ENCODE data around the gene SLC37A2. TPM values are rescaled to one million over a fixed set of nuclear protein-coding genes. Genes with fewer than 3 reads are reported as not detected.

The SLC37A2 gene
- total RNA-seq, 1 experiment from 2014 or later = not detected

DNA sequence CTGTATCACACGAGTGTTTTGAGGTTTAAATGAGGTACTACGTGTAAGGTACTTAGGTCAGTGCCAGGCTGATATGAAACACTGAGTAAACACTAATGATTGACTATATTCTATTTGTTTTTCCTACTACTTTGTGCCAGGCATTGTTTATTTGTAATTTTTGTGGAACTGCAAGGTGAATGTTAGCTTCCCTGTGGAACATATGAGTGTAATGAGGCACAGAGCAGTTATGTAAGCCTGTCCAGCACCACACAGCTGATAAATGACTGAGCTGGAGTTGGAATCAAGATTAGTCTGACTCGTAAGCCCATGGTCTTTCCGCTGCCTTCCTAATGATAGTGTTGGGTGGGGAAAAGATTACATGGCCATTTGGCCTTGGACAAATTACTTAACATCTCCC, 5.9 kb downstream of the SLC37A2 start:
- in situ Hi-C loops (cut with HindIII; ENCODE audit: low sequenced_read_pairs) = no loop called here
- DNase-seq (ENCODE audit: low spot score) = no peak

GRCh38 chr11:125069796-125070195, 6.7 kb downstream of the SLC37A2 start:
- in situ Hi-C loops (cut with HindIII; ENCODE audit: low sequenced_read_pairs) = no loop called here
- no peak for DNase-seq (ENCODE audit: low spot score)

DNA sequence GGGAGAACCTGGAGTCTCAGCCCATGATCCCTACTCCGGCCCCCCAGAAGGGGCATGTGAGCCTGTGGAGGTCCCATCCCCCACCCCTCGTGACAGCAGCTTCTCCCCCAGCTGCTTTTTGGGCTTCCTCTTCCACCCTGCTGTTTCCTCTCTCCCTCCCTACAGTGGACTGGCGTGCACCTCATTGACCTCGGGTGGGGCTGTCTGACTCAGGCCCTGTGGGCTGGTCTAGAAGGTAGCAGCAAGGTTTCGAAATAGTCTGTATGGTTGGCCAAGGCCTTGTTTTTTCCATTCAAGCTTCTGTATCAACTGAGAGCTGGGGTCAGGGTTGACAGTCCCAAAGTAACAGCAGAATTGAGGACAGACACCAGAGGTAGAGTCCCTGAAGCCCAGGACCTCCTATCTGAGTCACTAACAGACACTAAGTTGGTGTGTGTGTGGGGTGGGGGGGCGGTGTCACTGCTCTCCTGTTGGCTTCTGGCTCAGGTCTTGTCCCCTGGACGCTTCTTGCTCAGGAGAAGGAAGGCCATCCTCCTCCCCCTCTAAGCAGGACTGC, 7.7 kb downstream of the SLC37A2 start:
- no peak for DNase-seq (ENCODE audit: low spot score)
- in situ Hi-C loops (cut with HindIII; ENCODE audit: low sequenced_read_pairs) = no loop called here

DNA sequence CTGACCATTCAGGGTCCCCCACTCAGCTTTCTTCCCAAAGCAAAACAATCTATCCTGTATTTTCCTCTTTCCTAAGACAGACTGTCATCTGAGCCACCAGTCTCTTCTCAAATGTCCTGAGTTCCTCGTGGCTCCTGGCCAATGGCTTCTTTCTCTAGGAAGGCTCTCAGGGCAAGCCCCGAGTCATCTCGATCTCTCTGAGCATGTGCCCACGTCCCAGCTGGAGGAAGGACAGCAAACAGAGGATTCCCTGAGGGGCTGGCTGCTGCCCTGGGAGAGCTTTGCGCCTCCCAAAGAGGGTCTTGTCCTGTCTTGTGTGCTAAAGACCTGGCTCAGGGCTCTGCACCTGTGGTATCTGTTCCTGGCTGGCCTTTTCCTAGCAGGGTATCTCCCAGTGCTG, 8.3 kb downstream of the SLC37A2 start:
- in situ Hi-C loops (cut with HindIII; ENCODE audit: low sequenced_read_pairs) = no loop called here

DNA sequence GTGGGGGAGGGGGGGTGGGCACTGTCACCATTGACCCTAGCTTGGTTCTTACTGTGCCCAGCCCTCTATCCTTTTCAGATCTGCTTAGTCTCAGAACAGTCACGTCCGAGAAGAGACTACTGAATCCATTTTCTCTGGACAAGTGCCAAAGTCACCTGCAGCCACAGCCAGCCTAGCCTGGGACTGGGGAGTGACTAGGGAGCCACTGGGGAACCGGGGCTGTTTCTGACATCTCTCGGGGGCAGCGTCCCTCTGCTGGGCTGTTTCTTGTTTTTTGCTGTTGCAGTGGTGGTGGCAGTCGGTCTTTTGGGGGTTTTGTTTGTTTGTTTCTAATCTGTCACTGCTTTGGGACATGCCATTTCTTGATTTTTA, 8.7 kb downstream of the SLC37A2 start:
- in situ Hi-C loops (cut with HindIII; ENCODE audit: low sequenced_read_pairs) = no loop called here
- DNase-seq (ENCODE audit: low spot score) = no peak

More for the DNA sequence above, 8.3 kb downstream of the SLC37A2 start:
- no peak for DNase-seq (ENCODE audit: low spot score)

DNA sequence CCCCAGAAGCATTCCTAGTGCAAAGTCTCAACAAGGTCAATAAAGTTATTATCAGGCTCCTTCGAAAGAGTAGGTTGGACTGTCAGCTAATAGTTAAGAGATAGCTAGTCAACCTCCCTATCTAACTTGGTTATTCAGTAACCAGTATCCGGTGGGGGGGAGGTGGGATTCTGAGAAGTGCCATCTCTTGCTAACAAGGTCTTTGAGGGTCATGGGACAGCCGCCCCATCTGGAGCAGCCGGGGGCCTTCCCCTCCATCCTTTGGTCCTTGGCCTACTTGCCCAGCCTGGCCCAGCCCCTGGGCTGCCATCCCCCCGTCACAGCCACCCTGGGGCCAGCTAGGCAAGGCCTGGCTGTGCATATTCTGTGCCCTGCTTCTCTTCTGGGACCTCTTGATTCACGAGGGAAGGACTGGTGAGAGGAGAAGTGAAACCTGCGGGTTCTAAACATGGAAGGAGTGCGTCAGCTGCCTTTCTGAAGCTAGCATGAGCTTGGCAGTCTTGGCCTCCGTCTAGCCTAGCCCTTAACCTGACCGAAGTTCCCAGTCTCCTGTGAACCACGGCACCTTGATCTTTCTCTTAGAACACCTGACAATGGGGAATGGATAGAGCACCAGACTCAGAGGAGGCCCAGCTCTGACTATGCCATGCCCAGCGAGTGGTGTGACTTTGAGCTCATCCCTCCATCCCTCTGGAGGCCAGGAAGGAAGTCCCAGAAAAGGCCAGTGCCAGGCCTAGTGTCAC, 9.3 kb downstream of the SLC37A2 start:
- DNase-seq (ENCODE audit: low spot score) = no peak
- in situ Hi-C loops (cut with HindIII; ENCODE audit: low sequenced_read_pairs) = no loop called here

DNA sequence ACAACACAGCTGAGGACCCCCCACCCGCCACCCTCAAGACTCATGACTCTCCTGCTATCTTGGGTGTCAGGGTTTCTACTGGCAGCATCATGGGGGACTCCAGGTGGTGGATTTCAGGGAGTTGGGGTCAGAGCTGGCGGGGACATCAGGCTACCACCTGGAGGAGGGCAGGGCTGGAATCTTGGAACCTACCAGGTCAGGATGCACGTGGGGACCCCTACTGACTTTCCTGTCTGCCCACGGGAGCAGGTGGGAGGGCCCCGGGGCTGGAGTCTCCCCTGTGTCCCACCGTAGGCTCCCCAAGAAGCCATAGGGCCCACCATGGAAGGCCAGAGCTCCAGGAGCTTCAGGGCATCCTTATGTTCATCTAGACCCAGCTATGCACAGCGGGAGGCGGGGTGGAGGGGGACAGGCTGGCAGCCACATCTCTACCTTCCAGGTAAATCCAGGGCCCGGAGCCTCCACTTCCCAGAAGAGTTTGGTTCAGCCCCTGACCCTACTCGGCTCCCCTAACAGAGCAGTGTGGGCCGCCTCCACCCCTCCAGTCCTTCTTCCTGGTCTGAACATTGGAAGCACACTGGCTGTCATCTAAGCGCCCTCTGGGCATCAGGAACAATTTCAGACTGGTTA, 10.0 kb downstream of the SLC37A2 start:
- DNase-seq (ENCODE audit: low spot score) = no peak
- in situ Hi-C loops (cut with HindIII; ENCODE audit: low sequenced_read_pairs) = no loop called here

- no peak for DNase-seq (ENCODE audit: low spot score)
- in situ Hi-C loops (cut with HindIII; ENCODE audit: low sequenced_read_pairs) = no loop called here
Observed at GRCh38 chr11:125073616-125074483, 10.7 kb downstream of the SLC37A2 start.

DNA sequence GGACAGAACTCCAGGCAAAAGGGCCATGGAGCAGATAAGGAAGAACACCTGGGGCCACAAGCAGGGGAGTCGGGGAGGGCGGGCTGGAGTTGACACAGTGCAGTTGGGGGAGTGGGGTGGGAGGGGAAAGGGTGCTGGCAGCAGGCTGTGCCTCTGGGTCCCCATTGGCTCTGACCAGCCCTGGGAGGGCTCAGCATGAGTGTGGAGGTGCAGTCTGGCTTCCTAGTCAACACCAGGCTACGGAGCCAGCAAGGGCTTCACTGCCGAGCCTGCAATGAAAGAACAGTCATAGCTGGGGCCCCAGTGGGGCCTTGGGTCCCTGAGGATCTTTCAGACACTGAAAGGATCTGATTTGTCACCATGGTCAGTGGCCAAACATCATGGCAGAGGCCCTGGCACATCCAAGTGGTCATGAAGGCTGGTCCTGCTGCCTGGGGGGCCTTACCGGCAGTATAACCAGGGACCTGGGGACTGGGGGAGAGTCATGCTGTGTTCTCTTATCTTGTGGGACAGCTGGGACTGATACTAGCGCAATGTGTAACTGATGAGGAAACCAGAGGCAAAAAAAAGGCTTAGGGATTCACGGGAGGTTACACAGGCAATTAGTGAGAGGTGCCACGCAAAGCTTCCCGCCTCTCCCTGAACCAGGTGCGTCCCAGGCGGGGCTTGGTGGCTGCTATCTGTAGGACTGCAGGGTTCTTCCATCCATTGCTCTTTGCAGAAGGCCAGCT, 11.6 kb downstream of the SLC37A2 start:
- DNase-seq (ENCODE audit: low spot score) = no peak
- in situ Hi-C loops (cut with HindIII; ENCODE audit: low sequenced_read_pairs) = no loop called here

DNA sequence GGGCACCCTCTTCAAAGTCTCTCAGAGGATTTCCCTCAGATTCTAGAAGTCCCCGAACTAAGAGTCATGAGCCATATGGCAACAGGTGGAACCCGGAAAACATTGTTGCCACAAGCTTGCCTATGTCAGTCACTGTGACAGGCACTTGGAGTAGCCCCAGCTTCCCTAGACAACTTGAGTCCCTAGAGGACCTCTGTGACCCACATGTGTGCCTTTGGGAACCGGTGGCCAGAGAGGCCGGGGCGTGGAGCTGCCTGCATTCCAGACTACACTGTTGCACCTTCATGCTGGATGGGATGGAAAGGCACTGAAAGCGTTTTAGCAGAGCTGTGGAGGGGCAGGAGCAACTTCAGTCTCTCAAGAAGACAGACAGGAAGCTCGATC, 12.1 kb downstream of the SLC37A2 start:
- DNase-seq (ENCODE audit: low spot score) = no peak
- in situ Hi-C loops (cut with HindIII; ENCODE audit: low sequenced_read_pairs) = no loop called here

GRCh38 chr11:125075900-125076317, 12.8 kb downstream of the SLC37A2 start:
- DNase-seq (ENCODE audit: low spot score) = no peak
- in situ Hi-C loops (cut with HindIII; ENCODE audit: low sequenced_read_pairs) = no loop called here

- no peak for DNase-seq (ENCODE audit: low spot score)
- in situ Hi-C loops (cut with HindIII; ENCODE audit: low sequenced_read_pairs) = no loop called here
Observed at GRCh38 chr11:125076378-125076945, 13.4 kb downstream of the SLC37A2 start.

GRCh38 chr11:125078016-125078415, 14.9 kb downstream of the SLC37A2 start:
- in situ Hi-C loops (cut with HindIII; ENCODE audit: low sequenced_read_pairs) = no loop called here
- no peak for DNase-seq (ENCODE audit: low spot score)

- no peak for DNase-seq (ENCODE audit: low spot score)
- in situ Hi-C loops (cut with HindIII; ENCODE audit: low sequenced_read_pairs) = no loop called here
Observed at GRCh38 chr11:125078516-125079140, 15.5 kb downstream of the SLC37A2 start.

DNA sequence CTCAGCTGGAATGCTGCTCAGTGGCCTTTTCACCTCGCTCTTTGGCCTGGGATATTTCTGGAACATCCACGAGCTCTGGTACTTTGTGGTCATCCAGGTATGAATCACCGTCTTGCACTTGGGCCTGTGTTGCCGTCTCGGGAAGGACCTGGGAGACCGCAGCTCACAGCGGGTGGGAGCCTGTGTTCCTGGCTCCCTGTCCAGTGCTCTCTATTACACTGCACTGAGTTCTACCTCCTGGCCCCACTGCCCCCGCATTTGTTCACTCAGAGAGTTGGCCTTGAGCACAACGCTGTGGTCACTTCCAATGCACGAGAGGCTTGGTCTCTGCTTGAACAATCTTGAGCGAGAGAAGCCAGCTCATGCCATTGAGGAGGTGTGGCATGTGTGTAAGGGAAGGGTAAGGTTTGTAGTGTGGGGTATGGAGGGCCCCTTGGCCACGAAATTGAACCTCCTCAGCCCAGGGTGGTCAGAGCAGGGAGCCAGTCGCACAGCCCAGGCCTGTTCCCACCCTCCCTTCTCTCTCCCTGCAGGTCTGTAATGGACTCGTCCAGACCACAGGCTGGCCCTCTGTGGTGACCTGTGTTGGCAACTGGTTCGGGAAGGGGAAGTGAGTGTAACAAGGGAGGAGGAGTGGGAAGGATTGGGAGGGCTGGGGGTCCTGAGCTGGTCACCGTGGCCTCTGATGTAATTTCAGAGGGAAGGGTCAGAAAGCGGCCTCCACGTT, 16.2 kb downstream of the SLC37A2 start:
- no peak for DNase-seq (ENCODE audit: low spot score)
- in situ Hi-C loops (cut with HindIII; ENCODE audit: low sequenced_read_pairs) = no loop called here

GRCh38 chr11:125079878-125080530, 16.9 kb downstream of the SLC37A2 start:
- no peak for DNase-seq (ENCODE audit: low spot score)
- in situ Hi-C loops (cut with HindIII; ENCODE audit: low sequenced_read_pairs) = no loop called here

- DNase-seq (ENCODE audit: low spot score) = no peak
- in situ Hi-C loops (cut with HindIII; ENCODE audit: low sequenced_read_pairs) = no loop called here
Observed at GRCh38 chr11:125080531-125080911, 17.4 kb downstream of the SLC37A2 start.
